ENCODE results near the gene NQO2.
A peak's percentile ranks its signal among the peaks of the same experiment; 100 is the strongest.
"Not testable (repeated sequence)": the region's sequence is repeated elsewhere in the genome, so short reads cannot be mapped to it uniquely, and the experiment has no call there.

Gene NQO2

DNA sequence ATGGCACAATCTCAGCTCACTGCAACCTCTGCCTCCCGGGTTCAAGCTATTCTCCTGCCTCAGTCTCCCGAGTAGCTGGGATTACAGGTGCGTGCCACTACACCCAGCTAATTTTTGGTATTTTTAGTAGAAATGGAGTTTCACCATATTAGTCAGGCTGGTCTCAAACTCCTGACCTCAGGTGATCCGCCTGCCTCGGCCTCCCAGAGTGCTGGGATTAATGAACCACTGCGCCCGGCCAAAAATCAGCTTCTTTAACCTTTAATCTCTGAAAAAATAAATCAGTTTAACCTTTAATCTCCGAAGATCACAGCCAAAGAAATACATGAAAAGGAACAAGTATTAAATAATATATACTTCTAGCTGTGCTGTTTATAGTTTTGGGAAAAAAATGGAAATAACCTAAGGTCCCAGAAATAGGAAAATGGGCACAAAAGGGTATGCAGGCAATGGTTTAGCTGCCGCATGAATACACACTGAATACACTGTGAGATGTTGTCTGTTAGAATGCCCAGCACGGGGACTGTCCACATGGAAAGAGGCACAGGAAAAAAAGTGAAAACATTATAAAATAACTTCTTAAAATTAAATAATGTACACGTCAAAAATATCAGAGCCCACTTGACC lies 1.6 kb downstream of the NQO2 start:
- H3K4me3 ChIP-seq (ENCODE audit: low read length): no peak overlapping the region
- no peak for DNase-seq (ENCODE audit: low read depth)
- no peak for TF ChIP-seq CTCF (conservative IDR thresholded peaks at IDR 0.05; ENCODE audit: low read depth, low read length)

DNA sequence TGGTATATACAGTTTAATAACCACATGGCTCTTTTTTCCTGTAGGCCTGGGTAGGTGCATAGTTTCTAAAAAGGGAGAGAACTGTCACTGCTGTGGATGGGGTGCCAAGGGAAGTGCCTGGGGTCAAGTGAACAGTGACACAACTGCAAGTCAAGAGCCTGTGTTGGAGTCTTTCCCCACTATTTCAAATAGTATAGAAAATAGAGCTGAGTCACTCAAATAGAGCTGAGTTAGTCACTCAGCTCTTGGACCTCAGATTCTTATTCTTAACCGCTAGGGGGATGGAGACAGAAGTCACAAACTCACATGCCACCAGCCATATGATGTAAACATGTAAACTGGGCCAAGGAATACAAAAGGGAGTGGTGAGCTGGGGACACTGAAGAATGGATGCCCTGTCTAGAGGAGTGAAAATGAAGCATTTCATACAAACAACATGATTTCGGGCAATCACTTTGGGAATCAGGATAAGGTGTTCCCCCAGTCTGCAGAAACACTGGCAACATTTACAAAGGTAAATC lies 2.1 kb downstream of the NQO2 start:
- H3K4me3 ChIP-seq (ENCODE audit: low read length): no peak overlapping the region
- TF ChIP-seq CTCF (conservative IDR thresholded peaks at IDR 0.05; ENCODE audit: low read depth, low read length): peak; percentile 65

GRCh38 chr6:3003226-3003625 lies 3.5 kb downstream of the NQO2 start:
- H3K4me3 ChIP-seq (ENCODE audit: low read length); DNase-seq (ENCODE audit: low read depth): not testable (repeated sequence)

More for the DNA sequence above, 2.1 kb downstream of the NQO2 start:
- DNase-seq (ENCODE audit: low read depth): no peak

DNA sequence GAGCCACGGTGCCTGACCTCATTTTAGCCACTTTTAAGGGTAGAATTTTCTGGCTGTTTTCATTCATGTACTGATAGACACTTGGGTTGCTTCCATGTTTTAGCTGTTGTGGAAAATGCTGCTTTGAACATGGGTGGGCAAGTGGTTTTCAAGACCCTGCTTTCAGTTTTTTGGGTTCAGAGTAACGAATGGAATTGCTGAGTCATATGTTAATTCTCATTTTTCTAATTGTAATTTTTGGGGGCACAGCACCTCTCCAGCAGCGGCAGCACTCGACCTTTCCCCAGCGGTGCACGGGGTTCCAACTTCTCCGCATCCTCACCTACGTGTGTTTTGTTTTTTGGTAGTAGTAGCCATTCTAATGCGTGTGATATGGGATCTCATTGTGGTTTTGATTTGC lies 5.4 kb downstream of the NQO2 start:
- DNase-seq (ENCODE audit: low read depth): no peak

DNA sequence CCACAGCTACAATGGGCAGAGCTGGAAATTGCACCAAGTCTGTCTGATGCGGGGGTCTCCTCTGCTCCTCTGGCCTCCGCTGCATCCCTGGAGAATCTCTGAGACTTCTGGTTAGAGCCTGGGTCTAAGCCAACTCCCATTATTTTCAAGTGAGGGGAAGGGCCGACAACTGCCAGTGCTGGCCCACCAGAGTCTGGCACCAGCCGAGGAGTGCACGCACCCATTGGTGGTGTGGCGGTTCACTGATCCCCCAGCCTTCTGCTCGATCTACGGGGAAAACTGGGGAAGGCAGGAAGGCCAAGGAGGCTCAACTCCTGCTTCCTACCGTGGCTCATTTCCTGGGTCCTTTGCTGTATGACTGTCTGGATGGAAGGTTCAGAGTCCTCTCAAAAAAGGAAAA lies 6.2 kb downstream of the NQO2 start:
- no peak overlapping the region for H3K4me3 ChIP-seq (ENCODE audit: low read length)
- TF ChIP-seq CTCF (conservative IDR thresholded peaks at IDR 0.05; ENCODE audit: low read depth, low read length): no peak
- DNase-seq (ENCODE audit: low read depth): no peak

More for the DNA sequence above, 5.4 kb downstream of the NQO2 start:
- no peak for TF ChIP-seq CTCF (conservative IDR thresholded peaks at IDR 0.05; ENCODE audit: low read depth, low read length)
- no peak overlapping the region for H3K4me3 ChIP-seq (ENCODE audit: low read length)

GRCh38 chr6:3006476-3006875 lies 6.8 kb downstream of the NQO2 start:
- no peak for DNase-seq (ENCODE audit: low read depth)
- H3K4me3 ChIP-seq (ENCODE audit: low read length): no peak overlapping the region
- TF ChIP-seq CTCF (conservative IDR thresholded peaks at IDR 0.05; ENCODE audit: low read depth, low read length): no peak

- TF ChIP-seq CTCF (conservative IDR thresholded peaks at IDR 0.05; ENCODE audit: low read depth, low read length): no peak
- H3K4me3 ChIP-seq (ENCODE audit: low read length): no peak overlapping the region
- no peak for DNase-seq (ENCODE audit: low read depth)
These were observed 7.9 kb downstream of the NQO2 start for GRCh38 chr6:3007571-3007970.

DNA sequence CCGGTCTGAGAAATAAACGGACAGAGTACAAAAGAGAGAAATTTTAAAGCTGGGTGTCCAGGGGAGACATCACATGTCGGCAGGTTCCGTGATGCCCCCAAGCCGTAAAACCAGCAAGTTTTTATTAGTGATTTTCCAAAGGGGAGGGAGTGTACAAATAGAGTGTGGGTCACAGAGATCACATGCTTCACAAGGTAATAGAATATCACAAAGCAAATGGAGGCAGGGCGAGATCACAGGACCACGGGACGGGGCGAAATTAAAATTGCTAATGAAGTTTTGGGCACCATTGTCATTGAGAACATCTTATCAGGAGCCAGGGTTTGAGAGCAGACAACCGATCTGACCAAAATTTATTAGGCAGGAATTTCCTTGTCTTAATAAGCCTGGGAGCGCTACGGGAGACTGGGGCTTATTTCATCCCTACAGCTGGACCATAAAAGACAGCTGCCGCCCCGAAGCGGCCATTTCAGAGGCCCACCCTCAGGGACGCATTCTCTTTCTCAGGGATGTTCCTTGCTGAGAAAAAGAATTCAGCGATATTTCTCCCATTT lies 9.1 kb downstream of the NQO2 start:
- not testable (repeated sequence) for H3K4me3 ChIP-seq (ENCODE audit: low read length); DNase-seq (ENCODE audit: low read depth)
